Measurements from ENCODE around the gene SH3YL1.

DNA sequence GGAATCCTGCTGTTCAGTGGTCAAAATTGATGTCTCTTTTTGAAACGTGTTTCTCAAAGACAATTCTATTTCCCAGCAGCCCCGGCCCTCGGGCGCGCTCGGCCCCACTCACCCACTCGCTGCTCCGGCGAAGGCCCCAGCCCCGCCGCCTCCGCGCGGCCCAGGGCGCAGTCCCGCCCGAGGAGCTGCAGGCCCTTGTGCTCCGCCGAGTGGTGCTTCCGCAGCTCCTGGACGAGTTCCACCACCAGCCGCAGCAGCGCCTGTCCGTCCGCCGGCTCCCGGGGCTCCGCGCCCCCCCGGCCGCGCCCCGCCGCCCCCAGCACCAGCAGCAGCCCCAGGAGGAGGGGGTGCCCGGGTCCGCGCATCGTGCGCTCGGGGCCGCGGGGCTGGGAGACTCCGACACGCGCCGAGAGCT, 23.6 kb upstream of the SH3YL1 start:
- TF ChIP-seq CTCF (IDR thresholded peaks at IDR 0.05 in 8 of 11, conservative IDR thresholded peaks at IDR 0.05 in 3 of 11): no peak
- TF ChIP-seq POLR2AphosphoS5 (IDR thresholded peaks at IDR 0.05): no peak
- TF ChIP-seq POLR2A (IDR thresholded peaks at IDR 0.05): no peak
